Esophagus squamous epithelium (tissue), 4 donors: Measurements from ENCODE around the gene MCRS1.

Source experiments
- CTCF ChIP-seq, 6 experiments: fragments of 450-650 bp in 4 of 6; fragments of 200-600 bp in 2 of 6; sonication (generic) in 2 of 6; IDR thresholded peaks; one replicate each; pipeline ENCODE4 v1.5.1; 2016 to 2019; ENCODE audit warnings: antibody characterized with exemption in 6 of 6, mild to moderate bottlenecking in 4 of 6, moderate library complexity in 4 of 6
- POLR2A ChIP-seq, 4 donors: fragments of 450-650 bp; IDR thresholded peaks; one replicate each; pipeline ENCODE4 v1.6.1; 2017; ENCODE audit warnings: antibody characterized with exemption in 4 of 4, mild to moderate bottlenecking in 4 of 4, moderate library complexity in 3 of 4

DNA sequence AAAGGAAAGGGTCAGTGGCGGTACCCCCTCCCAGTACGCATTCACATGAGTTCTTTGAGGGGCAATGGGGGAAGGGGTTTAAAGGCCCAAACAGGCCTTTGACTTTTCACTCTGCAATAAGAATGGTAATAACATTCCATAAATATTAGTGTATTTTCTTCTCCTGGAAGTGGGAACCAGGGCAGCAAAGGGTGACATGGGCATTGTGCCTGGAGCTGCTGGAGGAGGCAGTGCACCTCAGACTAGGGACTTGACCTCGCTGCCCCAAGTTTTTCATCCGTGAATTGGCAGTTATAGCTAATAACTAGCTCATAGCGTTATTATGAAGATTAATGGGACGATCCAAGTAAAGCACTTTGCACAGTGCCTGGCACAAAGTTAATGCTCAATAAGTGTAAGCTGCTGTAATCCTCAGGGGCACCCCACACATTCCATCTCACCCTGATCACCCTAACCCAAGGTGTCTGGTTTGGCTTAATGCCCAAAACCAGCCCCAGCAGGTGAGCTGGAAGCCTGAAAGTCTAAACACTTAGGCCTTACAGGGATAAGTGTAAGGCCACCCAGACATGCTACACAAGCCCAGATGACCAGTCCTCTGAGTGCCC, 31.9 kb downstream of the MCRS1 start:
- no peak for TF ChIP-seq CTCF (IDR thresholded peaks at IDR 0.05)
- no peak for TF ChIP-seq POLR2A (IDR thresholded peaks at IDR 0.05)
